DOHH2 (cell line): ENCODE results near the gene CES3.

ENCODE experiments used
- H3F3A ChIP-seq: fragments of 200-600 bp; sonication (generic), shearing (Covaris generic); 2 replicates; pipeline ENCODE4 v1.6.0; 2016; ENCODE audit warnings: antibody characterized with exemption, mild to moderate bottlenecking; ENCODE audit not compliant: control insufficient read depth, insufficient read depth
- H3K27ac ChIP-seq: fragments of 200-600 bp; sonication (generic); 2 replicates; pipeline ENCODE4 v1.5.1; 2014; ENCODE audit warnings: low read depth, mild to moderate bottlenecking, low read length, moderate library complexity
- H3K27me3 ChIP-seq: fragments of 200-600 bp; sonication (generic); 2 replicates; pipeline ENCODE4 v1.6.1; 2014; ENCODE audit warnings: mild to moderate bottlenecking, low read length, mixed read lengths; ENCODE audit not compliant: control insufficient read depth
- H3K36me3 ChIP-seq: fragments of 200-600 bp; sonication (generic); 2 replicates; pipeline ENCODE4 v1.6.1; 2014; ENCODE audit warnings: mild to moderate bottlenecking, low read length, moderate library complexity, mixed read lengths; ENCODE audit not compliant: control insufficient read depth
- H3K4me1 ChIP-seq: fragments of 200-600 bp; sonication (generic); 2 replicates; pipeline ENCODE4 v1.6.1; 2014; ENCODE audit warnings: mild to moderate bottlenecking, low read length, mixed read lengths; ENCODE audit not compliant: control insufficient read depth
- H3K4me2 ChIP-seq: fragments of 200-600 bp; sonication (generic); 2 replicates; pipeline ENCODE4 v1.6.0; 2014; ENCODE audit warnings: mild to moderate bottlenecking, low read length, moderate library complexity
- H3K4me3 ChIP-seq: fragments of 200-600 bp; sonication (generic); 2 replicates; pipeline ENCODE4 v1.5.1; 2014; ENCODE audit warnings: mild to moderate bottlenecking, low read length, mixed read lengths
- H3K79me2 ChIP-seq: fragments of 200-600 bp; sonication (generic); 2 replicates; pipeline ENCODE4 v1.6.1; 2014; ENCODE audit warnings: mild to moderate bottlenecking, low read length, mixed read lengths; ENCODE audit not compliant: control insufficient read depth
- H3K9me2 ChIP-seq: fragments of 200-600 bp; sonication (generic); replicated peaks from 2 replicates; pipeline ENCODE4 v1.6.1; 2014; ENCODE audit warnings: mild to moderate bottlenecking, low read length, mixed read lengths; ENCODE audit not compliant: control insufficient read depth
- H3K9me3 ChIP-seq: fragments of 200-600 bp; sonication (generic); 2 replicates; pipeline ENCODE4 v1.6.1; 2014; ENCODE audit warnings: antibody characterized with exemption, low read length, mixed read lengths; ENCODE audit not compliant: control insufficient read depth, insufficient read depth
- H4K20me1 ChIP-seq: fragments of 200-600 bp; sonication (generic); 2 replicates; pipeline ENCODE4 v1.6.0; 2014; ENCODE audit warnings: low read depth, mild to moderate bottlenecking, antibody characterized with exemption, low read length, moderate library complexity; ENCODE audit not compliant: control insufficient read depth, insufficient read depth
- CTCF ChIP-seq: fragments of 200-600 bp; sonication (generic); IDR thresholded peaks from one replicate; pipeline ENCODE4 v1.5.1; 2014; ENCODE audit warnings: antibody characterized with exemption, mild to moderate bottlenecking, low read depth, low read length; ENCODE audit not compliant: poor library complexity, severe bottlenecking
- EZH2phosphoT487 ChIP-seq: fragments of 200-600 bp; sonication (generic); IDR thresholded peaks from 2 replicates; pipeline ENCODE4 v1.6.1; 2017; ENCODE audit warnings: borderline replicate concordance, mild to moderate bottlenecking, antibody characterized with exemption, low read length, moderate library complexity, mixed read lengths

CES3 gene

GRCh38 chr16:66930189-66930588, 30.9 kb upstream of the CES3 start:
- H3K79me2 ChIP-seq: peaks cover 29% of the 10 kb centered on the region
- no peaks in the 10 kb centered on the region for H3K9me3 ChIP-seq
- H3K27me3 ChIP-seq: peaks cover 13% of the 10 kb centered on the region
- no peak overlapping the region for H3K4me2 ChIP-seq
- no peak overlapping the region for H3K27ac ChIP-seq
- H3K4me3 ChIP-seq: no peak overlapping the region
- H4K20me1 ChIP-seq: peaks cover 5% of the 10 kb centered on the region; the same call in 1 of the 2 replicates
- peaks cover 13% of the 10 kb centered on the region for H3K4me1 ChIP-seq
- no peak for TF ChIP-seq CTCF
- TF ChIP-seq EZH2phosphoT487: no peak
- no peaks in the 10 kb centered on the region for H3K9me2 ChIP-seq
- H3K36me3 ChIP-seq: peaks cover 14% of the 10 kb centered on the region
- H3F3A ChIP-seq: 0 out of 2 replicates have a peak, but pooled peaks cover 3% of the 10 kb centered on the region

- H3K36me3 ChIP-seq: peaks cover 14% of the 10 kb centered on the region
- H3K79me2 ChIP-seq: peaks cover 40% of the 10 kb centered on the region
- H3K9me2 ChIP-seq: no peaks in the 10 kb centered on the region
- TF ChIP-seq EZH2phosphoT487 (no peak), CTCF (no peak)
- no peak overlapping the region for H3K4me3 ChIP-seq
- 0 out of 2 replicates have a peak, but pooled peaks cover 3% of the 10 kb centered on the region for H3F3A ChIP-seq
- H3K4me1 ChIP-seq: peaks cover 22% of the 10 kb centered on the region
- no peaks in the 10 kb centered on the region for H3K9me3 ChIP-seq
- H3K27ac ChIP-seq: no peak overlapping the region
- H3K27me3 ChIP-seq: no peaks in the 10 kb centered on the region
- H4K20me1 ChIP-seq: peaks cover 5% of the 10 kb centered on the region; the same call in 1 of the 2 replicates
- H3K4me2 ChIP-seq: no peak overlapping the region
Observed at GRCh38 chr16:66931665-66932064, 29.4 kb upstream of the CES3 start.

- TF ChIP-seq CTCF (no peak), EZH2phosphoT487 (no peak)
- Histone ChIP-seq H4K20me1 (peaks cover 5% of the 10 kb centered on the region; the same call in 1 of the 2 replicates), H3K36me3 (peaks cover 14% of the 10 kb centered on the region), H3F3A (0 out of 2 replicates have a peak, but pooled peaks cover 3% of the 10 kb centered on the region), H3K9me2 (no peaks in the 10 kb centered on the region), H3K4me1 (peaks cover 22% of the 10 kb centered on the region), H3K79me2 (peaks cover 40% of the 10 kb centered on the region), H3K9me3 (no peaks in the 10 kb centered on the region), H3K4me2 (no peak overlapping the region), H3K4me3 (no peak overlapping the region), H3K27ac (no peak overlapping the region), H3K27me3 (no peaks in the 10 kb centered on the region)
Observed at GRCh38 chr16:66932076-66932475, 29.0 kb upstream of the CES3 start.
